H1 (cell line): ENCODE data around the gene SCRN1. TPM values are rescaled to one million over a fixed set of nuclear protein-coding genes. Genes with fewer than 3 reads are reported as not detected.

ENCODE experiments used
- CTCF ChIA-PET: fragments of 300-600 bp; sonication (Branson Sonifier 250); formaldehyde crosslinking; loops from one replicate; lab custom pipeline; 2021; ENCODE audit not compliant: partially characterized antibody; lab: Charles Lee
- POLR2A ChIA-PET: fragments of 300-600 bp; sonication (Branson Sonifier 250); formaldehyde crosslinking; loops from one replicate; lab custom pipeline; 2021; ENCODE audit warnings: inconsistent platforms; ENCODE audit not compliant: partially characterized antibody; lab: Charles Lee
- DNase-seq, 2 experiments: peaks; one replicate each; pipeline versions ENCODE4 v3.0.0 to v3.0.0-alpha.2; 2010 to 2022; ENCODE audit warnings: low spot score in 2 of 2, low read depth in 1 of 2, mixed read lengths in 1 of 2
- FAIRE-seq: peaks from 2 replicates; lab custom pipeline; 2011; peaks lifted over from hg19 to GRCh38; lab: Jason Lieb, UNC
- H2AFZ ChIP-seq: 2 replicates; pipeline ENCODE4 v1.8.1; 2012; ENCODE audit warnings: low read length, inconsistent platforms
- H2AK5ac ChIP-seq: 2 replicates; pipeline ENCODE4 v1.6.1; 2013; ENCODE audit warnings: low read depth, low read length
- H2BK120ac ChIP-seq: replicated peaks from 2 replicates; pipeline ENCODE3; 2013; ENCODE audit warnings: low read depth, low read length, inconsistent platforms
- H2BK12ac ChIP-seq: 2 replicates; pipeline ENCODE4 v1.6.1; 2013; ENCODE audit warnings: low read depth, low read length
- H2BK15ac ChIP-seq: 2 replicates; pipeline ENCODE4 v1.6.1; 2013; ENCODE audit warnings: low read length
- H2BK20ac ChIP-seq: 2 replicates; pipeline ENCODE4 v1.6.1; 2013; ENCODE audit warnings: low read length
- H2BK5ac ChIP-seq: 2 replicates; pipeline ENCODE4 v1.6.1; 2013; ENCODE audit warnings: low read depth, low read length
- H3K14ac ChIP-seq: 2 replicates; pipeline ENCODE4 v1.6.1; 2013; ENCODE audit warnings: inconsistent platforms; ENCODE audit not compliant: insufficient read length
- H3K18ac ChIP-seq: 2 replicates; pipeline ENCODE4 v1.6.1; 2013; ENCODE audit warnings: low read length; ENCODE audit errors: extremely low read depth
- H3K23ac ChIP-seq: 2 replicates; pipeline ENCODE4 v1.6.1; 2013; ENCODE audit warnings: inconsistent platforms; ENCODE audit not compliant: insufficient read length
- H3K23me2 ChIP-seq: 2 replicates; pipeline ENCODE4 v1.6.1; 2013; ENCODE audit warnings: low read depth, low read length
- H3K27ac ChIP-seq: 2 replicates; pipeline ENCODE4 v1.6.1; 2011; ENCODE audit warnings: low read depth, low read length, inconsistent platforms
- H3K27me3 ChIP-seq, 4 experiments: replicated peaks in 1 of 4; 1 replicate in 1 of 4; 2 replicates in 3 of 4; pipeline versions ENCODE4 v1.6.1 to v1.8.1; 2011 to 2013; ENCODE audit warnings: low read length in 3 of 4, mild to moderate bottlenecking in 3 of 4, inconsistent platforms in 2 of 4, mixed read lengths in 2 of 4, moderate library complexity in 1 of 4; ENCODE audit not compliant: control insufficient read depth in 3 of 4, insufficient read depth in 3 of 4; ENCODE audit errors: extremely low read depth in 1 of 4
- H3K36me3 ChIP-seq, 4 experiments: 2 replicates each; pipeline versions ENCODE4 v1.6.1 to v1.8.1; 2011 to 2013; ENCODE audit warnings: mild to moderate bottlenecking in 4 of 4, low read length in 3 of 4, moderate library complexity in 2 of 4, control low read depth in 1 of 4, inconsistent platforms in 1 of 4; ENCODE audit not compliant: insufficient read depth in 4 of 4, control insufficient read depth in 2 of 4
- H3K4ac ChIP-seq: replicated peaks from 2 replicates; pipeline ENCODE3; 2013; ENCODE audit warnings: low read length, low read depth, mixed read lengths, inconsistent platforms; ENCODE audit not compliant: insufficient read length
- H3K4me1 ChIP-seq, 4 experiments: replicated peaks in 1 of 4; 1 replicate in 1 of 4; 2 replicates in 3 of 4; pipeline versions ENCODE4 v1.6.1 to v1.8.1; 2011 to 2013; ENCODE audit warnings: low read length in 3 of 4, inconsistent platforms in 2 of 4, mixed read lengths in 1 of 4; ENCODE audit not compliant: insufficient read depth in 4 of 4, control insufficient read depth in 3 of 4
- H3K4me2 ChIP-seq, 2 experiments: 2 replicates each; pipeline versions ENCODE4 v1.6.1 to v1.8.1; 2011 to 2013; ENCODE audit warnings: low read depth in 2 of 2, low read length in 2 of 2, control low read depth in 1 of 2, inconsistent platforms in 1 of 2, mild to moderate bottlenecking in 1 of 2; ENCODE audit not compliant: insufficient read depth in 1 of 2
- H3K4me3 ChIP-seq, 4 experiments: fragments of 200-600, 300-600 bp in 1 of 4; sonication (generic), shearing (Covaris generic), sonication (Bioruptor Twin) in 1 of 4; 2 replicates each; pipeline versions ENCODE4 v1.5.1 to v1.8.1; 2011 to 2016; ENCODE audit warnings: low read length in 4 of 4, low read depth in 3 of 4, control low read depth in 2 of 4, inconsistent platforms in 2 of 4, mild to moderate bottlenecking in 2 of 4, mixed read lengths in 1 of 4, moderate library complexity in 1 of 4; ENCODE audit not compliant: insufficient read depth in 2 of 4; ENCODE audit errors: extremely low read depth in 1 of 4
- H3K56ac ChIP-seq: replicated peaks from 2 replicates; pipeline ENCODE3; 2013; ENCODE audit warnings: low read depth, mild to moderate bottlenecking, mixed read lengths, low read length, inconsistent platforms; ENCODE audit not compliant: insufficient read length
- H3K79me1 ChIP-seq: 2 replicates; pipeline ENCODE4 v1.6.1; 2013; ENCODE audit warnings: low read depth, low read length, control low read depth
- H3K79me2 ChIP-seq, 2 experiments: 2 replicates each; pipeline versions ENCODE4 v1.6.1 to v1.8.1; 2012 to 2013; ENCODE audit warnings: low read length in 2 of 2, mild to moderate bottlenecking in 2 of 2, inconsistent platforms in 1 of 2; ENCODE audit not compliant: insufficient read depth in 2 of 2, control insufficient read depth in 1 of 2
- H3K9ac ChIP-seq, 4 experiments: replicated peaks in 1 of 4; 1 replicate in 1 of 4; 2 replicates in 3 of 4; pipeline versions ENCODE4 v1.6.1 to v1.8.1; 2011 to 2013; ENCODE audit warnings: low read depth in 3 of 4, low read length in 3 of 4, control low read depth in 2 of 4, mild to moderate bottlenecking in 2 of 4, moderate library complexity in 2 of 4, inconsistent platforms in 1 of 4; ENCODE audit errors: extremely low read depth in 1 of 4
- H3K9me3 ChIP-seq, 2 experiments: 2 replicates each; pipeline versions ENCODE4 v1.6.1 to v1.8.1; 2012 to 2013; ENCODE audit warnings: mild to moderate bottlenecking in 2 of 2, moderate library complexity in 2 of 2, control low read depth in 1 of 2, inconsistent platforms in 1 of 2, low read depth in 1 of 2, low read length in 1 of 2, mixed read lengths in 1 of 2; ENCODE audit not compliant: insufficient read depth in 2 of 2
- H4K20me1 ChIP-seq, 2 experiments: replicated peaks in 1 of 2; 2 replicates each; pipeline versions ENCODE3 to v1.8.1; 2011 to 2013; ENCODE audit warnings: inconsistent platforms in 2 of 2, low read length in 2 of 2, mild to moderate bottlenecking in 1 of 2; ENCODE audit not compliant: insufficient read depth in 2 of 2, control insufficient read depth in 1 of 2
- H4K5ac ChIP-seq: 2 replicates; pipeline ENCODE4 v1.6.1; 2013; ENCODE audit warnings: low read length, low read depth, mixed read lengths, inconsistent platforms; ENCODE audit not compliant: insufficient read length
- H4K8ac ChIP-seq: 2 replicates; pipeline ENCODE4 v1.8.0; 2013; ENCODE audit warnings: mild to moderate bottlenecking, moderate library complexity, low read length, inconsistent platforms; ENCODE audit not compliant: insufficient read depth; ENCODE audit errors: extremely low read depth
- H4K91ac ChIP-seq: replicated peaks from 2 replicates; pipeline ENCODE3; 2013; ENCODE audit warnings: low read length, mixed read lengths, inconsistent platforms; ENCODE audit not compliant: insufficient read length
- JUN ChIP-seq: IDR thresholded peaks from 2 replicates; pipeline ENCODE4 v1.6.1; 2011; ENCODE audit warnings: low read depth, mild to moderate bottlenecking, improper control_type of control experiment, low read length
- KDM5A ChIP-seq: fragments of 200-600 bp; IDR thresholded peaks from 2 replicates; pipeline ENCODE4 v1.7.1; 2012; ENCODE audit warnings: mild to moderate bottlenecking, low read length, inconsistent platforms, mixed read lengths
- RFX5 ChIP-seq: IDR thresholded peaks from 2 replicates; pipeline ENCODE4 v1.6.1; 2011; ENCODE audit warnings: low read depth, low read length, improper control_type of control experiment, borderline replicate concordance
- SIN3A ChIP-seq, 2 experiments: IDR thresholded peaks in 1 of 2; conservative IDR thresholded peaks in 1 of 2; 2 replicates each; pipeline ENCODE4 v1.6.1; 2011 to 2012; ENCODE audit warnings: low read length in 2 of 2, improper control_type of control experiment in 1 of 2, low read depth in 1 of 2, mild to moderate bottlenecking in 1 of 2
- SIRT6 ChIP-seq: IDR thresholded peaks from one replicate; pipeline ENCODE4 v1.7.1; 2012; ENCODE audit warnings: low read length, inconsistent platforms
- SUZ12 ChIP-seq: fragments of 200-600 bp; sonication (generic); IDR thresholded peaks from 2 replicates; pipeline ENCODE4 v1.6.1; 2012; ENCODE audit warnings: mild to moderate bottlenecking, inconsistent platforms, low read length, moderate library complexity, mixed read lengths
- YY1 ChIP-seq: IDR thresholded peaks from 2 replicates; pipeline ENCODE4 v1.6.1; 2011; ENCODE audit warnings: low read depth, mild to moderate bottlenecking, low read length
- WGBS, 2 experiments: shearing (Covaris generic) in 1 of 2; methylation state at CpG; one replicate each; pipeline versions ENCODE4 v1.1.6 to v1.1.7; 2013 to 2015; ENCODE audit warnings: low lambda C conversion rate in 2 of 2, mixed read lengths in 2 of 2, inconsistent platforms in 1 of 2, low coverage in 1 of 2, missing lambda C conversion rate in 1 of 2; ENCODE audit not compliant: insufficient replicate concordance in 2 of 2, insufficient coverage in 1 of 2, insufficient read length in 1 of 2; ENCODE audit errors: extremely low coverage in 1 of 2, missing lambda C conversion rate in 1 of 2; 5-methylcytosine and 5-hydroxymethylcytosine counted together
- polyA plus RNA-seq, 7 experiments: library from polyadenylated mRNA; depleted of rRNA in 3 of 7; stranded (reverse) in 5 of 7; unstranded in 2 of 7; fragments of >200 nt in 5 of 7; fragments of 200-250 nt in 2 of 7; gene quantifications; 1 replicate in 5 of 7; 2 replicates in 1 of 7; 4 replicates in 1 of 7; pipeline versions ENCODE4 v1.2.1 to v1.2.3, GENCODE V29; 2011 to 2013; ENCODE audit warnings: missing spikeins in 2 of 7, mixed read lengths in 2 of 7
- total RNA-seq: library from RNA; stranded (reverse); fragmentation: NEBNext Ultra II Directional; extraction: Animal tissue kit (Norgen Biotek cat#: 25700); gene quantifications from 2 replicates; pipeline ENCODE4 v1.2.1, GENCODE V29; 2021

The SCRN1 gene
- total and polyA plus RNA-seq, 2 of the 8 experiments (the other 6 are each of a cell fraction or from before 2014, with no cell fraction given), result 36.0 to 75.8 TPM

GRCh38 chr7:29969738-29970137, 19.9 kb downstream of the SCRN1 start:
- CTCF ChIA-PET, result interaction anchor here (1.3 to 3.7 kb wide), 5 partner anchors 9 to 93 kb away, joined by 4 to 12 read pairs (median 9); no protein-coding TSS in a partner anchor
- no peak overlapping the region for H2BK15ac ChIP-seq
- no peak overlapping the region for H3K23ac ChIP-seq
- H3K9ac ChIP-seq, result no peak overlapping the region
- peaks cover 2 to 5% of the 10 kb centered on the region in 2 experiments for H4K20me1 ChIP-seq
- H3K79me1 ChIP-seq, result peaks cover 4% of the 10 kb centered on the region; the same call in 1 of the 2 replicates
- no peak overlapping the region for H4K8ac ChIP-seq
- H3K4me3 ChIP-seq, result no peak overlapping the region
- H3K14ac ChIP-seq, result no peak overlapping the region
- H2BK5ac ChIP-seq, result no peak overlapping the region
- peaks cover 4 to 44% of the 10 kb centered on the region in 2 experiments; a peak in 2 of 4 replicates for H3K79me2 ChIP-seq
- no peak overlapping the region for H3K4ac ChIP-seq
- H2BK120ac ChIP-seq, result no peak overlapping the region
- no peak overlapping the region for H3K18ac ChIP-seq
- no peak overlapping the region for H4K5ac ChIP-seq
- H3K27ac ChIP-seq, result no peak overlapping the region
- no peaks in the 10 kb centered on the region for H3K23me2 ChIP-seq
- POLR2A ChIA-PET, result interaction anchor here (0.6 kb wide), 1 partner anchor 9 kb away, joined by 3 read pairs; no protein-coding TSS in a partner anchor
- H3K36me3 ChIP-seq, result peaks cover 0 to 14% (median 5%) of the 10 kb centered on the region in 4 experiments; a peak in 5 of 8 replicates
- no peaks in the 10 kb centered on the region for H3K27me3 ChIP-seq
- no peak overlapping the region for H2AK5ac ChIP-seq
- H3K4me2 ChIP-seq, result no peak overlapping the region
- no peak overlapping the region for H4K91ac ChIP-seq
- no peak overlapping the region for H2BK20ac ChIP-seq
- DNase-seq, result no peak
- no peak overlapping the region for H2BK12ac ChIP-seq
- no peak overlapping the region for H2AFZ ChIP-seq
- no peaks in the 10 kb centered on the region for H3K9me3 ChIP-seq
- no peaks in the 10 kb centered on the region for H3K4me1 ChIP-seq
- WGBS, 2 experiments, result 88% methylated on average over 2 of the region's 2 CpGs; no CpG with 5 or more reads in 1 of the 2 experiments
- no peak for FAIRE-seq
- no peak overlapping the region for H3K56ac ChIP-seq
- no peak for TF ChIP-seq SIN3A (conservative IDR thresholded peaks at IDR 0.05 in 1 of 2, IDR thresholded peaks at IDR 0.05 in 1 of 2; ENCODE audit: low read depth in 1 of 2, low read length in 2 of 2)
- no peak for TF ChIP-seq JUN
- TF ChIP-seq KDM5A, result no peak
- no peak for TF ChIP-seq YY1
- no peak for TF ChIP-seq SUZ12
- TF ChIP-seq SIRT6, result no peak
- no peak for TF ChIP-seq RFX5
